Endothelial cell of umbilical vein (primary cell): ENCODE measurements around the gene MRE11. TPM values are rescaled to one million over a fixed set of nuclear protein-coding genes. Genes with fewer than 3 reads are reported as not detected.

Experiments
- BruUV-seq: library from RNA; stranded (reverse); fragments of 400-500 nt; replicated peaks from 2 replicates; lab custom pipeline; 2021; lab: Mats Ljungman, UMichigan
- CTCF ChIA-PET: fragments of 300-600, 350-600 bp; sonication (Branson Sonifier 250); formaldehyde crosslinking; loops from one replicate; lab custom pipeline; 2021; ENCODE audit warnings: antibody characterized with exemption, inconsistent platforms; lab: Charles Lee
- POLR2A ChIA-PET: fragments of 300-600, 350-600 bp; sonication (Branson Sonifier 250); formaldehyde crosslinking; loops from one replicate; lab custom pipeline; 2021; ENCODE audit warnings: antibody characterized with exemption, inconsistent platforms; lab: Charles Lee
- DNase-seq: peaks from one replicate; pipeline ENCODE4 v3.0.0-alpha.2; 2011; ENCODE audit warnings: low read depth, low spot score
- FAIRE-seq: peaks from 2 replicates; lab custom pipeline; 2011; peaks lifted over from hg19 to GRCh38; lab: Jason Lieb, UNC
- H2AFZ ChIP-seq: 2 replicates; pipeline ENCODE4 v1.6.0; 2012; ENCODE audit warnings: low read depth, low read length, control low read depth, inconsistent platforms
- H3K27ac ChIP-seq: 2 replicates; pipeline ENCODE4 v1.5.1; 2011; ENCODE audit warnings: low read depth, mild to moderate bottlenecking, control low read depth, low read length, moderate library complexity; ENCODE audit not compliant: insufficient read depth
- H3K27me3 ChIP-seq, 2 experiments: 2 replicates each; pipeline versions ENCODE4 v1.6.0 to v1.6.1; 2011; ENCODE audit warnings: low read length in 2 of 2, mixed read lengths in 1 of 2; ENCODE audit not compliant: control insufficient read depth in 2 of 2, insufficient read depth in 2 of 2
- H3K36me3 ChIP-seq, 2 experiments: 2 replicates in 1 of 2; 3 replicates in 1 of 2; pipeline ENCODE4 v1.5.1; 2011; ENCODE audit warnings: low read length in 2 of 2, mild to moderate bottlenecking in 1 of 2, moderate library complexity in 1 of 2; ENCODE audit not compliant: control insufficient read depth in 2 of 2, insufficient read depth in 2 of 2; ENCODE audit errors: extremely low read depth in 1 of 2
- H3K4me1 ChIP-seq: 3 replicates; pipeline ENCODE4 v1.5.1; 2011; ENCODE audit warnings: mild to moderate bottlenecking, low read length; ENCODE audit not compliant: control insufficient read depth, insufficient read depth; ENCODE audit errors: extremely low read depth
- H3K4me2 ChIP-seq: 2 replicates; pipeline ENCODE4 v1.6.1; 2011; ENCODE audit warnings: low read length, control low read depth, mixed read lengths; ENCODE audit not compliant: insufficient read depth
- H3K4me3 ChIP-seq, 3 experiments: fragments of 200-600 bp in 1 of 3; sonication (generic), shearing (Covaris generic) in 1 of 3; replicated peaks in 1 of 3; 2 replicates each; pipeline ENCODE4 v1.5.1; 2011 to 2016; ENCODE audit warnings: control low read depth in 3 of 3, low read length in 3 of 3, mild to moderate bottlenecking in 2 of 3, inconsistent platforms in 1 of 3, low read depth in 1 of 3, moderate library complexity in 1 of 3; ENCODE audit not compliant: insufficient read depth in 1 of 3
- H3K79me2 ChIP-seq: 2 replicates; pipeline ENCODE4 v1.6.0; 2012; ENCODE audit warnings: low read length, inconsistent platforms; ENCODE audit not compliant: control insufficient read depth, insufficient read depth
- H3K9ac ChIP-seq: replicated peaks from 2 replicates; pipeline ENCODE3; 2011; ENCODE audit warnings: low read length, control low read depth; ENCODE audit not compliant: insufficient read depth; ENCODE audit errors: extremely low read depth
- H3K9me1 ChIP-seq: replicated peaks from 3 replicates; pipeline ENCODE4 v1.6.0; 2011; ENCODE audit warnings: mild to moderate bottlenecking, low read length; ENCODE audit not compliant: control insufficient read depth, insufficient read depth; ENCODE audit errors: extremely low read depth
- H3K9me3 ChIP-seq: replicated peaks from 2 replicates; pipeline ENCODE4 v1.5.1; 2012; ENCODE audit warnings: low read length, inconsistent platforms; ENCODE audit not compliant: control insufficient read depth, insufficient read depth
- H4K20me1 ChIP-seq: replicated peaks from 2 replicates; pipeline ENCODE3; 2011; ENCODE audit warnings: mild to moderate bottlenecking, low read length; ENCODE audit not compliant: control insufficient read depth, insufficient read depth; ENCODE audit errors: extremely low read depth
- EZH2 ChIP-seq: IDR thresholded peaks from 2 replicates; pipeline ENCODE4 v1.6.1; 2012; ENCODE audit warnings: borderline replicate concordance, low read depth, mild to moderate bottlenecking, moderate library complexity, low read length, inconsistent platforms; ENCODE audit not compliant: severe bottlenecking
- FOS ChIP-seq: IDR thresholded peaks from 2 replicates; pipeline ENCODE4 v1.6.1; 2011; ENCODE audit warnings: mild to moderate bottlenecking, low read length, moderate library complexity, borderline replicate concordance; ENCODE audit not compliant: insufficient read depth
- GATA2 ChIP-seq: IDR thresholded peaks from 2 replicates; pipeline ENCODE4 v1.7.0; 2011; ENCODE audit warnings: low read depth, mild to moderate bottlenecking, moderate library complexity, mixed read lengths, low read length; ENCODE audit not compliant: insufficient read length, insufficient read depth
- JUN ChIP-seq: IDR thresholded peaks from 2 replicates; pipeline ENCODE4 v1.6.1; 2011; ENCODE audit warnings: borderline replicate concordance, low read depth; ENCODE audit not compliant: insufficient read length, insufficient read depth
- MYC ChIP-seq: IDR thresholded peaks from one replicate; pipeline ENCODE4 v1.6.1; 2011; ENCODE audit warnings: mild to moderate bottlenecking, low read depth, low read length
- POLR2A ChIP-seq: IDR thresholded peaks from 2 replicates; pipeline ENCODE4 v1.6.1; 2012; ENCODE audit warnings: low read depth, mild to moderate bottlenecking, control low read depth, low read length
- dilution Hi-C: fragments of 300-500 bp; cut with MboI; formaldehyde crosslinking; loops from one replicate; pipeline ENCODE4 v1.15.0; 2019; ENCODE audit warnings: low sequenced_read_pairs; ENCODE audit not compliant: extremely low pct_ligation_motif_present
- intact Hi-C: fragments of 100-400 bp; cut with micrococcal nuclease; formaldehyde crosslinking; loops from one replicate; pipeline ENCODE4 v1.10.0; 2022
- polyA plus RNA-seq, 4 experiments: library from polyadenylated mRNA; depleted of rRNA in 3 of 4; stranded (reverse) in 3 of 4; unstranded in 1 of 4; fragments of >200 nt; gene quantifications; 2 replicates each; pipeline versions ENCODE4 v1.2.1 to v1.2.3, GENCODE V29; 2011 to 2012; ENCODE audit warnings: missing spikeins in 1 of 4
- total RNA-seq: library from RNA; stranded (reverse); gene quantifications from 2 replicates; pipeline ENCODE4 v1.2.3, GENCODE V29; 2021
- TF ChIP-seq, protein P1 (sequence below): IDR thresholded peaks from 2 replicates; pipeline ENCODE4 v1.6.1; 2011; ENCODE audit not compliant: insufficient read depth, insufficient read length

Gene MRE11
- total and polyA plus RNA-seq, 2 donors (not counting 3 experiments of a cell fraction or from before 2014, with no cell fraction given): 4.5 to 22.0 TPM

DNA sequence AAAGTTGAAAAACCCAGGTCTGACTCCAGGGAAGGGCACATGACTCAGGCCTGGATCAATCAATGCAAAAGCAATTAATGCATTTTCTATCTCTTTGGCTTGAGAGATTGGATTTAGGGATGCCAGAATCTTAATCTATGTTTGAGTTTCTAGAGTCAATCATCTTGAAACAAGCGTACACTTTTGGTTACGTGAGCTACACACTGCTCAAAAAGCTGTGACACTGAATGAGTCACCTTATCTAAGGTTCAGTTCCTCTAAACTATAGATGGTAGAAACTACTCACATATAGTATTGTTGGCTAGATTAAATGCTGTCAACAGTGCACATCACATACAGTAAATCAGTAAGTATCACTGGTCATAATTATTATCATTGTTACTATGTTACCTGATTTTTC, 24.2 kb downstream of the MRE11 start:
- H2AFZ ChIP-seq: no peak overlapping the region
- ChIA-PET CTCF (no interaction called here), POLR2A (no interaction called here)
- H3K79me2 ChIP-seq: no peaks in the 10 kb centered on the region
- no peak overlapping the region for H3K4me3 ChIP-seq
- H3K4me1 ChIP-seq: no peaks in the 10 kb centered on the region
- H3K9me3 ChIP-seq: no peaks in the 10 kb centered on the region
- no TSS peak for BruUV-seq
- H3K9me1 ChIP-seq: peaks cover 3% of the 10 kb centered on the region
- intact Hi-C loops (no loop called here), dilution Hi-C loops (no loop called here)
- no peak overlapping the region for H3K27ac ChIP-seq
- no peak overlapping the region for H3K4me2 ChIP-seq
- no peaks in the 10 kb centered on the region for H3K27me3 ChIP-seq
- no peak for FAIRE-seq
- H4K20me1 ChIP-seq: no peaks in the 10 kb centered on the region
- TF ChIP-seq EZH2: no peak
- peak; percentile 12 for TF ChIP-seq JUN
- H3K9ac ChIP-seq: no peak overlapping the region
- H3K36me3 ChIP-seq: peaks cover 0 to 6% of the 10 kb centered on the region in 2 experiments
- no peak for DNase-seq

DNA sequence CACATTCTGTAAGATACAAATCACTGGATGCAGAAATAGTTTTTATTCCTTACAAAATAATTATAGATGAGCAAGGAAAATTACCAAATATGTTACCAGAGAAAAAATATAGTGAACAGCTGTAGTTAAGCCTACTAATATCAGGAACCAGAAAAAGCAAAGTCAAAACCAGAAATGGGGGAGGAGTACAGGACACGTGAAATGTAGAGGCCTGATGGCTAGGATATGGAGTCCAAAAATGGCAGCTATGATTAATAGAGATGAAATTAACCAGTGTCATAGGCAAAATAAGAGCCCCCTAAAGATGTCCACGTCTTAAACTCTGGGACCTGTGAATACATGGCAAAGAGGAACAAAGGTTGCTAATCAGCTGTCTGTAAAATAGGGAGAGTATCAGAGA, 34.1 kb downstream of the MRE11 start:
- Histone ChIP-seq H4K20me1 (no peaks in the 10 kb centered on the region), H3K4me1 (no peaks in the 10 kb centered on the region), H3K4me2 (no peak overlapping the region), H2AFZ (no peak overlapping the region), H3K27me3 (no peaks in the 10 kb centered on the region), H3K9ac (no peak overlapping the region), H3K79me2 (no peaks in the 10 kb centered on the region), H3K36me3 (peaks cover 1 to 2% of the 10 kb centered on the region in 2 experiments), H3K9me1 (no peaks in the 10 kb centered on the region), H3K27ac (no peak overlapping the region), H3K4me3 (no peak overlapping the region), H3K9me3 (no peaks in the 10 kb centered on the region)
- POLR2A ChIA-PET: no interaction called here
- no peak for TF ChIP-seq POLR2A
- TF ChIP-seq GATA2: no peak
- TF ChIP-seq, protein P1, sequence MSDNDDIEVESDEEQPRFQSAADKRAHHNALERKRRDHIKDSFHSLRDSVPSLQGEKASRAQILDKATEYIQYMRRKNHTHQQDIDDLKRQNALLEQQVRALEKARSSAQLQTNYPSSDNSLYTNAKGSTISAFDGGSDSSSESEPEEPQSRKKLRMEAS: no peak
- TF ChIP-seq FOS: no peak
- no peak for TF ChIP-seq MYC
- dilution Hi-C loops (no loop called here), intact Hi-C loops (no loop called here)
- no peak for FAIRE-seq
- DNase-seq: no peak
- no TSS peak for BruUV-seq
- CTCF ChIA-PET: interaction anchor here (1.8 kb wide), 1 partner anchor 9 kb away, joined by 7 read pairs; no protein-coding TSS in a partner anchor
